Body of pancreas (tissue), 2 donors: ENCODE results near the gene COPS7B. TPM values are rescaled to one million over a fixed set of nuclear protein-coding genes. Genes with fewer than 3 reads are reported as not detected.

Experiments used
- small RNA-seq: library from RNA; depleted of rRNA; stranded (forward); fragments of <200 nt; gene quantifications from one replicate; pipeline ENCODE3, GENCODE V24; 2016
- total RNA-seq, 2 donors: library from RNA; depleted of rRNA; stranded (reverse); fragments of >200 nt; gene quantifications; one replicate each; pipeline ENCODE4 v1.1.0, GENCODE V29; 2016

COPS7B gene
- total RNA-seq, 2 donors from 2014 or later, result 16.9 to 24.7 TPM

Small RNA genes lying within 50 kb of the gene (small RNA-seq; reads per million reads assigned to genes)
- gene AC073476.4, result not detected

Other genes starting within 250 kb of the COPS7B start
- not detected for gene TEX44, start 193.6 kb upstream of the COPS7B start, total RNA-seq
- gene PTMA, start 77.9 kb upstream of the COPS7B start, total RNA-seq, result 100 to 1,000 TPM; 532 to 757 TPM
- gene PDE6D, start 5.2 kb upstream of the COPS7B start, total RNA-seq, result 10 to 100 TPM in 1 of 2 donors, 1 to 10 TPM in 1; 2.6 to 15.0 TPM
- gene NPPC, start 140.0 kb downstream of the COPS7B start, total RNA-seq, result 1 to 10 TPM in 1 of 2 donors, not detected in 1; 1.3 TPM
- 100 to 1,000 TPM in 1 of 2 donors, 10 to 100 TPM in 1; 27.8 to 113 TPM for gene DIS3L2, start 175.3 kb downstream of the COPS7B start, total RNA-seq